Nephron progenitor cell (in vitro differentiated cells): ENCODE results near the gene COLEC12.

Experiments used
- DNase-seq: peaks from one replicate; pipeline ENCODE4 v3.0.0; 2021
- H3K27ac Mint-ChIP-seq: 2 replicates; pipeline ENCODE4 v1.8.0; 2021; ENCODE audit warnings: mild to moderate bottlenecking, moderate library complexity, mixed read lengths
- H3K27me3 Mint-ChIP-seq: 2 replicates; pipeline ENCODE4 v1.8.0; 2021; ENCODE audit warnings: mild to moderate bottlenecking, low read depth, mixed read lengths; ENCODE audit not compliant: poor library complexity
- H3K36me3 Mint-ChIP-seq: 2 replicates; pipeline ENCODE4 v1.8.0; 2021; ENCODE audit warnings: low read depth, mixed read lengths
- H3K4me1 Mint-ChIP-seq: 2 replicates; pipeline ENCODE4 v1.8.0; 2021; ENCODE audit warnings: mixed read lengths
- H3K4me3 Mint-ChIP-seq: 2 replicates; pipeline ENCODE4 v1.8.0; 2021; ENCODE audit warnings: mild to moderate bottlenecking, moderate library complexity, mixed read lengths
- H3K9me3 Mint-ChIP-seq: 2 replicates; pipeline ENCODE4 v1.8.0; 2021; ENCODE audit warnings: mild to moderate bottlenecking, moderate library complexity, mixed read lengths
- CTCF ChIP-seq: fragments of 200-600 bp; sonication (generic); IDR thresholded peaks from 2 replicates; pipeline ENCODE4 v1.5.0; 2021; ENCODE audit warnings: antibody characterized with exemption

COLEC12 gene

GRCh38 chr18:421247-422155 lies 79.0 kb downstream of the COLEC12 start:
- H3K4me1 Mint-ChIP-seq: peaks cover 64% of the 10 kb centered on the region
- H3K27me3 Mint-ChIP-seq: no peaks in the 10 kb centered on the region
- no peak for DNase-seq
- H3K9me3 Mint-ChIP-seq: no peaks in the 10 kb centered on the region
- peak overlapping the region; percentile 80 for H3K27ac Mint-ChIP-seq
- H3K36me3 Mint-ChIP-seq: no peaks in the 10 kb centered on the region
- H3K4me3 Mint-ChIP-seq: no peak overlapping the region
- TF ChIP-seq CTCF: no peak

GRCh38 chr18:420661-421246 lies 79.7 kb downstream of the COLEC12 start:
- Mint-ChIP-seq H3K36me3 (no peaks in the 10 kb centered on the region), H3K4me1 (peaks cover 64% of the 10 kb centered on the region), H3K9me3 (no peaks in the 10 kb centered on the region), H3K27ac (peak overlapping the region; percentile 80), H3K4me3 (no peak overlapping the region), H3K27me3 (no peaks in the 10 kb centered on the region)
- DNase-seq: no peak
- no peak for TF ChIP-seq CTCF

GRCh38 chr18:419541-420175 lies 80.8 kb downstream of the COLEC12 start:
- peak overlapping the region; percentile 64 for H3K27ac Mint-ChIP-seq
- peaks cover 56% of the 10 kb centered on the region for H3K4me1 Mint-ChIP-seq
- H3K36me3 Mint-ChIP-seq: no peaks in the 10 kb centered on the region
- DNase-seq: no peak
- no peak for TF ChIP-seq CTCF
- no peak overlapping the region for H3K4me3 Mint-ChIP-seq
- H3K9me3 Mint-ChIP-seq: no peaks in the 10 kb centered on the region
- no peaks in the 10 kb centered on the region for H3K27me3 Mint-ChIP-seq

- H3K4me1 Mint-ChIP-seq: peaks cover 38% of the 10 kb centered on the region
- no peak for TF ChIP-seq CTCF
- no peaks in the 10 kb centered on the region for H3K9me3 Mint-ChIP-seq
- DNase-seq: no peak
- H3K4me3 Mint-ChIP-seq: no peak overlapping the region
- H3K36me3 Mint-ChIP-seq: peaks cover 13% of the 10 kb centered on the region
- H3K27me3 Mint-ChIP-seq: no peaks in the 10 kb centered on the region
- no peak overlapping the region for H3K27ac Mint-ChIP-seq
Observed at GRCh38 chr18:417495-417894, 83.0 kb downstream of the COLEC12 start.

GRCh38 chr18:416930-417329 lies 83.6 kb downstream of the COLEC12 start:
- H3K9me3 Mint-ChIP-seq: peaks cover 3% of the 10 kb centered on the region
- DNase-seq: no peak
- H3K36me3 Mint-ChIP-seq: peaks cover 18% of the 10 kb centered on the region
- H3K27me3 Mint-ChIP-seq: no peaks in the 10 kb centered on the region
- peaks cover 33% of the 10 kb centered on the region for H3K4me1 Mint-ChIP-seq
- H3K27ac Mint-ChIP-seq: no peak overlapping the region
- H3K4me3 Mint-ChIP-seq: no peak overlapping the region
- TF ChIP-seq CTCF: no peak
